CD4-positive, alpha-beta T cell treated with Interleukin-12 subunit alpha and Interleukin-12 subunit beta, for 1 hour (primary cell): ENCODE measurements around the gene TPM1.
"Not testable (repeated sequence)": the region's sequence is repeated elsewhere in the genome, so short reads cannot be mapped to it uniquely, and the experiment has no call there.

Experiments
- DNase-seq: peaks from one replicate; pipeline ENCODE4 v3.0.0-alpha.2; 2020

Gene TPM1

GRCh38 chr15:63077952-63078351, 35.4 kb downstream of the TPM1 start:
- no peak for DNase-seq

GRCh38 chr15:63079947-63080626, 37.5 kb downstream of the TPM1 start:
- DNase-seq: no peak

- DNase-seq: no peak
Measured at GRCh38 chr15:63080634-63081250, 38.2 kb downstream of the TPM1 start.

GRCh38 chr15:63082366-63082765, 39.8 kb downstream of the TPM1 start:
- DNase-seq: no peak

- no peak for DNase-seq
Measured at GRCh38 chr15:63083044-63083443, 40.5 kb downstream of the TPM1 start.

- DNase-seq: no peak
Measured at GRCh38 chr15:63083541-63083940, 41.0 kb downstream of the TPM1 start.

- no peak for DNase-seq
Measured at GRCh38 chr15:63084806-63085205, 42.3 kb downstream of the TPM1 start.

GRCh38 chr15:63085289-63085688, 42.7 kb downstream of the TPM1 start:
- DNase-seq: no peak

GRCh38 chr15:63086271-63086670, 43.7 kb downstream of the TPM1 start:
- no peak for DNase-seq

GRCh38 chr15:63086947-63087346, 44.4 kb downstream of the TPM1 start:
- no peak for DNase-seq

- no peak for DNase-seq
Measured at GRCh38 chr15:63088533-63089245, 46.1 kb downstream of the TPM1 start.

GRCh38 chr15:63089260-63090043, 46.9 kb downstream of the TPM1 start:
- DNase-seq: no peak

GRCh38 chr15:63090472-63090871, 47.9 kb downstream of the TPM1 start:
- no peak for DNase-seq

GRCh38 chr15:63090887-63091286, 48.3 kb downstream of the TPM1 start:
- no peak for DNase-seq

GRCh38 chr15:63091679-63092446, 49.3 kb downstream of the TPM1 start:
- DNase-seq: no peak

GRCh38 chr15:63093486-63094205, 51.1 kb downstream of the TPM1 start:
- peak; percentile 76 for DNase-seq

GRCh38 chr15:63094495-63094931, 52.0 kb downstream of the TPM1 start:
- no peak for DNase-seq

- no peak for DNase-seq
Measured at GRCh38 chr15:63096178-63096577, 53.6 kb downstream of the TPM1 start.

GRCh38 chr15:63098901-63099300, 56.4 kb downstream of the TPM1 start:
- DNase-seq: not testable (repeated sequence)

- DNase-seq: not testable (repeated sequence)
Measured at GRCh38 chr15:63099581-63099980, 57.0 kb downstream of the TPM1 start.

- no peak for DNase-seq
Measured at GRCh38 chr15:63103416-63103815, 60.9 kb downstream of the TPM1 start.

GRCh38 chr15:63104727-63105126, 62.2 kb downstream of the TPM1 start:
- DNase-seq: no peak
